C4-2B (cell line): ENCODE results near the gene SEMA3A.

ENCODE experiments used
- H3K27ac ChIP-seq: fragments of 450-650 bp; 2 replicates; pipeline ENCODE4 v1.5.1; 2017
- ZFX ChIP-seq: fragments of 450-650 bp; IDR thresholded peaks from 2 replicates; pipeline ENCODE4 v1.6.1; 2017
- TF ChIP-seq, protein P1 (sequence below): fragments of 450-650 bp; conservative IDR thresholded peaks from 2 replicates; pipeline ENCODE4 v1.5.1; 2017; ENCODE audit warnings: mild to moderate bottlenecking

Gene SEMA3A

GRCh38 chr7:83918142-83918541 is 276.4 kb downstream of the SEMA3A start:
- no peak overlapping the region for H3K27ac ChIP-seq
- TF ChIP-seq ZFX, result no peak

- TF ChIP-seq ZFX, result no peak
- TF ChIP-seq, protein P1, sequence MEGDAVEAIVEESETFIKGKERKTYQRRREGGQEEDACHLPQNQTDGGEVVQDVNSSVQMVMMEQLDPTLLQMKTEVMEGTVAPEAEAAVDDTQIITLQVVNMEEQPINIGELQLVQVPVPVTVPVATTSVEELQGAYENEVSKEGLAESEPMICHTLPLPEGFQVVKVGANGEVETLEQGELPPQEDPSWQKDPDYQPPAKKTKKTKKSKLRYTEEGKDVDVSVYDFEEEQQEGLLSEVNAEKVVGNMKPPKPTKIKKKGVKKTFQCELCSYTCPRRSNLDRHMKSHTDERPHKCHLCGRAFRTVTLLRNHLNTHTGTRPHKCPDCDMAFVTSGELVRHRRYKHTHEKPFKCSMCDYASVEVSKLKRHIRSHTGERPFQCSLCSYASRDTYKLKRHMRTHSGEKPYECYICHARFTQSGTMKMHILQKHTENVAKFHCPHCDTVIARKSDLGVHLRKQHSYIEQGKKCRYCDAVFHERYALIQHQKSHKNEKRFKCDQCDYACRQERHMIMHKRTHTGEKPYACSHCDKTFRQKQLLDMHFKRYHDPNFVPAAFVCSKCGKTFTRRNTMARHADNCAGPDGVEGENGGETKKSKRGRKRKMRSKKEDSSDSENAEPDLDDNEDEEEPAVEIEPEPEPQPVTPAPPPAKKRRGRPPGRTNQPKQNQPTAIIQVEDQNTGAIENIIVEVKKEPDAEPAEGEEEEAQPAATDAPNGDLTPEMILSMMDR, result no peak
- H3K27ac ChIP-seq, result no peak overlapping the region
Observed at GRCh38 chr7:83913174-83913573, 281.4 kb downstream of the SEMA3A start.

GRCh38 chr7:83908526-83908925 is 286.1 kb downstream of the SEMA3A start:
- TF ChIP-seq, protein P1, result no peak
- no peak for TF ChIP-seq ZFX
- no peak overlapping the region for H3K27ac ChIP-seq
